Fibroblast of lung (primary cell): ENCODE measurements around the gene RCCD1. TPM values are rescaled to one million over a fixed set of nuclear protein-coding genes. Genes with fewer than 3 reads are reported as not detected.

Experiments
- DNase-seq, 2 donors: peaks; one replicate each; pipeline versions ENCODE4 v3.0.0 to v3.0.0-alpha.2; 2010; ENCODE audit warnings: low read depth in 2 of 2
- H2AFZ ChIP-seq: 2 replicates; pipeline ENCODE4 v1.5.1; 2012; ENCODE audit warnings: low read length, control low read depth, inconsistent platforms
- H3K27ac ChIP-seq: 2 replicates; pipeline ENCODE4 v1.5.1; 2011; ENCODE audit warnings: low read length, control low read depth; ENCODE audit not compliant: insufficient read depth
- H3K27me3 ChIP-seq: 2 replicates; pipeline ENCODE4 v1.5.1; 2011; ENCODE audit warnings: mild to moderate bottlenecking, low read length; ENCODE audit not compliant: control insufficient read depth, insufficient read depth
- H3K36me3 ChIP-seq: 2 replicates; pipeline ENCODE4 v1.5.1; 2011; ENCODE audit warnings: low read length; ENCODE audit not compliant: control insufficient read depth, insufficient read depth
- H3K4me1 ChIP-seq: 2 replicates; pipeline ENCODE4 v1.5.1; 2011; ENCODE audit warnings: low read length; ENCODE audit not compliant: control insufficient read depth, insufficient read depth; ENCODE audit errors: extremely low read depth
- H3K4me2 ChIP-seq: 2 replicates; pipeline ENCODE4 v1.5.1; 2011; ENCODE audit warnings: low read length, control low read depth; ENCODE audit not compliant: insufficient read depth; ENCODE audit errors: extremely low read depth
- H3K4me3 ChIP-seq, 4 experiments: fragments of 200-600 bp in 1 of 4; sonication (generic) in 1 of 4; replicated peaks in 1 of 4; 2 replicates each; pipeline ENCODE4 v1.5.1; 2011 to 2016; ENCODE audit warnings: low read length in 4 of 4, low read depth in 3 of 4, mild to moderate bottlenecking in 3 of 4, control low read depth in 2 of 4, inconsistent platforms in 1 of 4, mixed read lengths in 1 of 4; ENCODE audit not compliant: insufficient read depth in 1 of 4; ENCODE audit errors: control extremely low read depth in 1 of 4
- H3K79me2 ChIP-seq: 2 replicates; pipeline ENCODE4 v1.5.1; 2012; ENCODE audit warnings: mild to moderate bottlenecking, low read length, inconsistent platforms; ENCODE audit not compliant: control insufficient read depth, insufficient read depth
- H3K9ac ChIP-seq: 2 replicates; pipeline ENCODE4 v1.5.1; 2011; ENCODE audit warnings: mild to moderate bottlenecking, low read length, control low read depth; ENCODE audit not compliant: insufficient read depth
- H3K9me3 ChIP-seq: 2 replicates; pipeline ENCODE4 v1.5.1; 2012; ENCODE audit warnings: low read depth, low read length; ENCODE audit not compliant: control insufficient read depth, insufficient read depth
- H4K20me1 ChIP-seq: 2 replicates; pipeline ENCODE4 v1.5.1; 2011; ENCODE audit warnings: low read length; ENCODE audit not compliant: control insufficient read depth, insufficient read depth; ENCODE audit errors: extremely low read depth
- EZH2 ChIP-seq: IDR thresholded peaks from 2 replicates; pipeline ENCODE4 v1.5.1; 2012; ENCODE audit warnings: low read length, control low read depth, mild to moderate bottlenecking; ENCODE audit errors: missing control alignments
- polyA plus RNA-seq, 2 donors: library from polyadenylated mRNA; depleted of rRNA in 1 of 2; stranded (reverse) in 1 of 2; unstranded in 1 of 2; fragments of >200 nt; gene quantifications; 2 replicates each; pipeline ENCODE4 v1.2.1, GENCODE V29; 2011 to 2012; ENCODE audit warnings: missing spikeins in 1 of 2
- total RNA-seq: library from RNA; depleted of rRNA; stranded (reverse); fragments of >200 nt; gene quantifications from 2 replicates; pipeline ENCODE4 v1.2.1, GENCODE V29; 2014
- TF ChIP-seq, protein P1 (sequence below), 2 donors: IDR thresholded peaks in 1 of 2; conservative IDR thresholded peaks in 1 of 2; 1 replicate in 1 of 2; 2 replicates in 1 of 2; pipeline ENCODE4 v1.5.1; 2011 to 2012; ENCODE audit warnings: low read length in 2 of 2, control low read depth in 1 of 2, inconsistent platforms in 1 of 2, low read depth in 1 of 2, mild to moderate bottlenecking in 1 of 2

Gene RCCD1
- total and polyA plus RNA-seq, 2 donors (not counting 1 experiment from before 2014, with no cell fraction given): 5.9 to 14.2 TPM

DNA sequence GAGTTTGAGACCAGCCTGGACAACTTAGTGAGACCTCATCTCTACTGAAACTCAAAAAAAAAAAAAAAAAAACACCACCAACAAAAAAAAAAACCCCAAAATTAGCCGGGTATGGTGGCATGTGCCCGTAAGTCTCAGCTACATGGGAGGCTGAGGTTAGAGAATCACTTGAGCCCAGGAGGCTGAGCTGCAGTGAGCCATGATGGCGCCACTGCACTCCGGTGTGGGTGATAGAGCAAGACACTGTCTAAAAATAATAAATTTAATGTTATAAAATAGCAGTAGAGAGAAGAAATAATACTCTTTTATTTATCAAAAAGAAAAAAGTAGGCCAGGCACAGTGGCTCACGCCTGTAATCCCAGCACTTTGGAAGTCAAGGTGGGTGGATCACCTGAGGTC, 17.4 kb downstream of the RCCD1 start:
- Histone ChIP-seq H3K9me3 (no peaks in the 10 kb centered on the region), H3K79me2 (no peaks in the 10 kb centered on the region), H3K36me3 (peaks cover 17% of the 10 kb centered on the region), H3K27me3 (no peaks in the 10 kb centered on the region), H3K4me3 (no peak overlapping the region), H3K27ac (no peak overlapping the region), H4K20me1 (no peaks in the 10 kb centered on the region), H2AFZ (no peak overlapping the region), H3K4me2 (no peak overlapping the region), H3K9ac (no peak overlapping the region), H3K4me1 (no peaks in the 10 kb centered on the region)
- no peak for TF ChIP-seq EZH2
- TF ChIP-seq, protein P1, sequence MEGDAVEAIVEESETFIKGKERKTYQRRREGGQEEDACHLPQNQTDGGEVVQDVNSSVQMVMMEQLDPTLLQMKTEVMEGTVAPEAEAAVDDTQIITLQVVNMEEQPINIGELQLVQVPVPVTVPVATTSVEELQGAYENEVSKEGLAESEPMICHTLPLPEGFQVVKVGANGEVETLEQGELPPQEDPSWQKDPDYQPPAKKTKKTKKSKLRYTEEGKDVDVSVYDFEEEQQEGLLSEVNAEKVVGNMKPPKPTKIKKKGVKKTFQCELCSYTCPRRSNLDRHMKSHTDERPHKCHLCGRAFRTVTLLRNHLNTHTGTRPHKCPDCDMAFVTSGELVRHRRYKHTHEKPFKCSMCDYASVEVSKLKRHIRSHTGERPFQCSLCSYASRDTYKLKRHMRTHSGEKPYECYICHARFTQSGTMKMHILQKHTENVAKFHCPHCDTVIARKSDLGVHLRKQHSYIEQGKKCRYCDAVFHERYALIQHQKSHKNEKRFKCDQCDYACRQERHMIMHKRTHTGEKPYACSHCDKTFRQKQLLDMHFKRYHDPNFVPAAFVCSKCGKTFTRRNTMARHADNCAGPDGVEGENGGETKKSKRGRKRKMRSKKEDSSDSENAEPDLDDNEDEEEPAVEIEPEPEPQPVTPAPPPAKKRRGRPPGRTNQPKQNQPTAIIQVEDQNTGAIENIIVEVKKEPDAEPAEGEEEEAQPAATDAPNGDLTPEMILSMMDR (conservative IDR thresholded peaks at IDR 0.05 in 1 of 2, IDR thresholded peaks at IDR 0.05 in 1 of 2; ENCODE audit: low read depth in 1 of 2, low read length in 2 of 2): no peak
- DNase-seq: no peak

DNA sequence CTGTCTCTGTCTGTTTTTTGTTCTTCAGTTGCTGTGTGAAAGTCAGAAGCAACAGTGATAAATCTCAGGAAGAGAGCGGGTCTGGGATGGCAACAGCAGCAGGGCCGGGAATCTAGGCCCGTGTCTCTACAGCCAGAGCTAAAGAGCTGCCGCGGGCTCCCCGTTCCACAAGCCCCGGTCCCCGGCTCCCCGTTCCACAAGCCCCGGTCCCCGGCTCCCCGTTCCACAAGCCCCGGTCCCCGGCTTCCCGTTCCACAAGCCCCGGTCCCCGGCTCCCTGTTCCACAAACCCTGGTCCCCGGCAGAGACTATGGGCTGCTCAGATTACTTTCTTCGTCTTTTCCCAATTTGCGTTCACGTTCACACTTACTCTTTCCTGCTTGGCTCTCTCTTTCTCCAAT, 19.5 kb downstream of the RCCD1 start:
- TF ChIP-seq, protein P1 (conservative IDR thresholded peaks at IDR 0.05 in 1 of 2, IDR thresholded peaks at IDR 0.05 in 1 of 2; ENCODE audit: low read depth in 1 of 2, low read length in 2 of 2): no peak

DNA sequence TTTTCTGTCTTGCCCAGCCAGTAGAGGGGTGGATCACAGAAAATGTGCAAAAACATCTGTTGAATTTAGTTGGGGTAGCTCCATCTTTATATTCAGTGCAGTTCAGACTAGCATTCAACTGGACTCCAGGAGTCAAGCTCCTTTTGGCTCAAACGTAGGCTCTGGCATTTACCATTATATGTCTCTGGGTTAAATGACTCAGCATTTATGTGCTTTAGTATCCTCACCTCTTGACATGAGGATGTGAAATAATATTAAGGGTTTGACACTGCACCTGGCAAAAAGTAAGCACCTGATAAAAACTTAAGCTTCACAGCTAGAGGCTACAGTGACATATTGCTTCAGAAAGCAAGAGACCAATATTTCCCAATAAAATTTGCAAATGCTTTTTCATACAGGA, 24.9 kb downstream of the RCCD1 start:
- no peak for TF ChIP-seq EZH2
- TF ChIP-seq, protein P1 (conservative IDR thresholded peaks at IDR 0.05 in 1 of 2, IDR thresholded peaks at IDR 0.05 in 1 of 2; ENCODE audit: low read depth in 1 of 2, low read length in 2 of 2): no peak
- no peak for DNase-seq
- no peaks in the 10 kb centered on the region for H3K9me3 ChIP-seq

More for the DNA sequence above, 19.5 kb downstream of the RCCD1 start:
- Histone ChIP-seq H3K9me3 (no peaks in the 10 kb centered on the region), H4K20me1 (no peaks in the 10 kb centered on the region), H3K9ac (no peak overlapping the region), H3K36me3 (peaks cover 18% of the 10 kb centered on the region), H2AFZ (no peak overlapping the region), H3K79me2 (no peaks in the 10 kb centered on the region), H3K4me3 (no peak overlapping the region), H3K4me1 (no peaks in the 10 kb centered on the region), H3K27me3 (no peaks in the 10 kb centered on the region), H3K27ac (no peak overlapping the region), H3K4me2 (no peak overlapping the region)
- no peak for DNase-seq

More for the DNA sequence above, 24.9 kb downstream of the RCCD1 start:
- Histone ChIP-seq H2AFZ (no peak overlapping the region), H3K27ac (no peak overlapping the region), H3K36me3 (peaks cover 17% of the 10 kb centered on the region), H3K79me2 (peaks cover 19% of the 10 kb centered on the region), H4K20me1 (no peaks in the 10 kb centered on the region), H3K4me1 (no peaks in the 10 kb centered on the region), H3K4me2 (no peak overlapping the region), H3K4me3 (no peak overlapping the region), H3K9ac (no peak overlapping the region), H3K27me3 (no peaks in the 10 kb centered on the region)
